Suprapubic skin (tissue), 4 donors: ENCODE data around the gene MAP7. TPM values are rescaled to one million over a fixed set of nuclear protein-coding genes. Genes with fewer than 3 reads are reported as not detected.
A peak's percentile ranks its signal among the peaks of the same experiment; 100 is the strongest.
"Not testable (repeated sequence)": the region's sequence is repeated elsewhere in the genome, so short reads cannot be mapped to it uniquely, and the experiment has no call there.

Experiments used
- DNase-seq, 2 donors: peaks; one replicate each; pipeline ENCODE4 v3.0.0-alpha.2; 2019; ENCODE audit warnings: low spot score in 2 of 2
- H3K27ac ChIP-seq: fragments of 200-600 bp; sonication (generic); one replicate; pipeline ENCODE4 v1.5.1; 2019
- H3K27me3 ChIP-seq: fragments of 200-600 bp; sonication (generic); one replicate; pipeline ENCODE4 v1.5.1; 2019
- H3K36me3 ChIP-seq: fragments of 200-600 bp; sonication (generic); one replicate; pipeline ENCODE4 v1.5.1; 2019
- H3K4me1 ChIP-seq: fragments of 200-600 bp; sonication (generic); one replicate; pipeline ENCODE4 v1.5.1; 2019
- H3K4me3 ChIP-seq: fragments of 200-600 bp; sonication (generic); one replicate; pipeline ENCODE4 v1.5.1; 2019; ENCODE audit warnings: mild to moderate bottlenecking
- H3K9me3 ChIP-seq: fragments of 200-600 bp; sonication (generic); one replicate; pipeline ENCODE4 v1.5.1; 2019
- EP300 ChIP-seq: sonication (generic); formaldehyde crosslinking; IDR thresholded peaks from one replicate; pipeline ENCODE4 v1.6.1; 2017; ENCODE audit warnings: antibody characterized with exemption
- POLR2A ChIP-seq, 2 donors: fragments of 450-650 bp; IDR thresholded peaks; one replicate each; pipeline ENCODE4 v1.6.1; 2017; ENCODE audit warnings: antibody characterized with exemption in 2 of 2, mild to moderate bottlenecking in 2 of 2, moderate library complexity in 2 of 2
- POLR2AphosphoS5 ChIP-seq, 3 donors: sonication (generic); formaldehyde crosslinking; IDR thresholded peaks; one replicate each; pipeline ENCODE4 v1.6.1; 2017; ENCODE audit warnings: antibody characterized with exemption in 3 of 3
- WGBS: methylation state at CpG from one replicate; pipeline ENCODE4 v1.1.5; 2018; 5-methylcytosine and 5-hydroxymethylcytosine counted together
- total RNA-seq, 4 donors: library from RNA; depleted of rRNA; stranded (reverse); fragments of >200 nt; gene quantifications; one replicate each; pipeline ENCODE4 v1.1.0, GENCODE V29; 2016
- TF ChIP-seq, protein P1 (sequence below), 2 donors: fragments of 200-600 bp in 1 of 2; fragments of 450-650 bp in 1 of 2; sonication (generic) in 1 of 2; IDR thresholded peaks; one replicate each; pipeline ENCODE4 v1.5.1; 2016 to 2019; ENCODE audit warnings: antibody characterized with exemption in 2 of 2, mild to moderate bottlenecking in 1 of 2, moderate library complexity in 1 of 2

The MAP7 gene
- total RNA-seq, 4 donors from 2014 or later: 25.9 to 41.0 (median 28.8) TPM

DNA sequence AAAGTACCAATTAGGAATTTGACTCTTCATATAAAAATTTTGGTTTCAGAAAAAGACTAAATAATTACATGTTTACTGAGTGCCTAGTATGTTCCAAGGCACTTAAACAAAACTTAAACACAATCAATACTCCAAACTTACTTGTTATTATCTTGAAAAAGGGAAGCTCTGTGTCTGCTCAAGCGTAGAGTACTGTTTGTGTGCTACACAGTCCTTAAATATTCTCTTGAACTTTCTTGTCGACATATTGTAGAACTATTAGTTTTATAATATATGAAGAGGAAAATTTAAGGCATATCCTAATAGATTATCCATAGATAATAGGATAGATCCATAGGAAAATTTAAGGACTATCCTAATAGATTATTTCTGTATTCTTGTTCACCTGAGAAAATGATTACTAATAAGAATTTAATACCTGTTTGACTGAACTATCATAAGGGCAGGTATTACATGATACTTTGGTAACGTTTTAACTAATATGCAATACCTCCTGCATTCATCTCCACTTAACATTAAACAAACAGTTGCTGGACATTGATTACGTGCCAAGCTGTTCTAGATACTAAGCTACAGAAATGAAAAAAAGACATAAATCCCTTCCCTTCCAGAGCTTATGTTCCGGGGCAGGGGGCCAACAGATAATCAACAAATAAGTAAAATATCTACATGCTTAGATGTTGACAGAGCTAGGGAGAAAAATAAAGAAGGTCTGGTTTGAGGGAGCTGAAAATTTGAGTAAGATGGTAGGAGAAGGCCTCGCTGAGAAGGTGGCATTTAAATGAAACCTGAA lies 145.4 kb downstream of the MAP7 start:
- DNase-seq: no peak
- Histone ChIP-seq H3K27ac (no peak overlapping the region), H3K9me3 (no peaks in the 10 kb centered on the region), H3K27me3 (no peaks in the 10 kb centered on the region), H3K4me3 (no peak overlapping the region), H3K4me1 (peaks cover 25% of the 10 kb centered on the region), H3K36me3 (no peaks in the 10 kb centered on the region)
- TF ChIP-seq POLR2AphosphoS5 (IDR thresholded peaks at IDR 0.05) (no peak), EP300 (no peak), POLR2A (IDR thresholded peaks at IDR 0.05) (no peak)
- TF ChIP-seq, protein P1, sequence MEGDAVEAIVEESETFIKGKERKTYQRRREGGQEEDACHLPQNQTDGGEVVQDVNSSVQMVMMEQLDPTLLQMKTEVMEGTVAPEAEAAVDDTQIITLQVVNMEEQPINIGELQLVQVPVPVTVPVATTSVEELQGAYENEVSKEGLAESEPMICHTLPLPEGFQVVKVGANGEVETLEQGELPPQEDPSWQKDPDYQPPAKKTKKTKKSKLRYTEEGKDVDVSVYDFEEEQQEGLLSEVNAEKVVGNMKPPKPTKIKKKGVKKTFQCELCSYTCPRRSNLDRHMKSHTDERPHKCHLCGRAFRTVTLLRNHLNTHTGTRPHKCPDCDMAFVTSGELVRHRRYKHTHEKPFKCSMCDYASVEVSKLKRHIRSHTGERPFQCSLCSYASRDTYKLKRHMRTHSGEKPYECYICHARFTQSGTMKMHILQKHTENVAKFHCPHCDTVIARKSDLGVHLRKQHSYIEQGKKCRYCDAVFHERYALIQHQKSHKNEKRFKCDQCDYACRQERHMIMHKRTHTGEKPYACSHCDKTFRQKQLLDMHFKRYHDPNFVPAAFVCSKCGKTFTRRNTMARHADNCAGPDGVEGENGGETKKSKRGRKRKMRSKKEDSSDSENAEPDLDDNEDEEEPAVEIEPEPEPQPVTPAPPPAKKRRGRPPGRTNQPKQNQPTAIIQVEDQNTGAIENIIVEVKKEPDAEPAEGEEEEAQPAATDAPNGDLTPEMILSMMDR (IDR thresholded peaks at IDR 0.05): no peak
- 91% methylated on average over 6 of the region's 6 CpGs for WGBS

DNA sequence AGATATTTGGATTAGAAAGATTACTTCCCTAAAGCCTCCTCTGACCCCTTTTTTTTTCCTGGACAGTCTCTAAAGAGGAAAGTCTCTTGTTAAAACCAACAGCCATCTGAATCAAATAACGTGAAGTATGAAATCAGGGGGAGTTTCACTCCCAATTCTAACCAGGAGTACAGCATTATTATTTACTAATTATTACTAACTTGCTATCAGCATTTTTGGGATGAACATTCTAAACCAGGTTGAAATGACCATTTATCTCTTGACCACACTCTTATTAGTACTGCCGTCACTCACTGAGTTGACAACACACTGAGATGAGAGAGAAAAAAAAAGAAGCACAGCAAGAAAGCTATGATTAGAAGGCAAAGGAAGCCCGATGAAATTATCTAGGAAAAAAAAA lies 146.2 kb downstream of the MAP7 start:
- H3K9me3 ChIP-seq: no peaks in the 10 kb centered on the region
- peak overlapping the region; percentile 16 for H3K27ac ChIP-seq
- H3K36me3 ChIP-seq: no peaks in the 10 kb centered on the region
- H3K4me1 ChIP-seq: peaks cover 20% of the 10 kb centered on the region
- DNase-seq: no peak
- no peaks in the 10 kb centered on the region for H3K27me3 ChIP-seq
- WGBS: 80% methylated on average over 3 of the region's 3 CpGs
- TF ChIP-seq EP300 (no peak), POLR2AphosphoS5 (IDR thresholded peaks at IDR 0.05) (no peak), POLR2A (IDR thresholded peaks at IDR 0.05) (no peak)
- TF ChIP-seq, protein P1 (IDR thresholded peaks at IDR 0.05): no peak
- no peak overlapping the region for H3K4me3 ChIP-seq

DNA sequence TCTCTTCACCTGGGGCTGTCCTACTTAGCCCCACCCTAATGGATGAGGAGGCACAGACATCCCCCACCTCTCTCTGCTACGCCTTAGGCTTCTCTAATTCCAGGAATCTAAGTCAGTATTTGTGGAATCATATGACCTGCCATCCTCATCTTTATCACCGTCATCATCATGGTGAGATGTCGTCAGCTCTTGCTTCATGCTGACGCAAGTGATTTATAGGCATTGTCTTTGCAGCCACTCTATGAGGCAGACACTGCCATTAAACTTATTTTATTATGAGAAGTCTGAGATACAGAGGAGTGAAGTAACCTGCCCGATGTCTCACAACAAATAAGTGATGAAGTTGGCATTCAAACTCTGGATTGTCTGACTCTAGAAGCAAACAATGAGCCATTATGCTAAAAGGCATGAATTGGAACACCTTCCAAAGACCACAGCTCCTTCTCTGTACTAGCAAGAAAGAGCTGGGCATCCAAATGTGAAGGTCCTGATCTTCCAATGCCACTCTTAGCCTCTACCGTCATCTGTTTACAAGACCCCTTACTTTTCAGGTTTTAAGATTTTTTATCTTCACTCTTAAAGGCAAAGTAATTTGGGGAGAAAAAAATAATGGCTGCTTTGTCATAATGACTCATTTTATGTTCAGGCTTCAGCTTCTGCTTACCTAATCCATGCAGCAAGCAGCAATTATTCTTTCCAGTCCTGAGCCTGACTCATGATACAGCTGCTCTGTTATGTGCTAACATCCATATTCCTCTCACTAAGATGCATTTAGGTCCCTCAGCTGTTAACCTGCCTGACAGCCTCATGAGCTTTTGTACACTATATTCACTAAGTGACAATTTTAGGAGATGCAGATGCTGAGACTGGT lies 146.9 kb downstream of the MAP7 start:
- Histone ChIP-seq H3K36me3 (no peaks in the 10 kb centered on the region), H3K4me1 (peaks cover 17% of the 10 kb centered on the region), H3K27ac (peak overlapping the region; percentile 16), H3K9me3 (no peaks in the 10 kb centered on the region), H3K4me3 (no peak overlapping the region), H3K27me3 (no peaks in the 10 kb centered on the region)
- 67% methylated on average over 6 of the region's 6 CpGs for WGBS
- no peak for DNase-seq
- TF ChIP-seq EP300 (no peak), POLR2AphosphoS5 (IDR thresholded peaks at IDR 0.05) (no peak), POLR2A (IDR thresholded peaks at IDR 0.05) (no peak)
- TF ChIP-seq, protein P1 (IDR thresholded peaks at IDR 0.05): no peak

DNA sequence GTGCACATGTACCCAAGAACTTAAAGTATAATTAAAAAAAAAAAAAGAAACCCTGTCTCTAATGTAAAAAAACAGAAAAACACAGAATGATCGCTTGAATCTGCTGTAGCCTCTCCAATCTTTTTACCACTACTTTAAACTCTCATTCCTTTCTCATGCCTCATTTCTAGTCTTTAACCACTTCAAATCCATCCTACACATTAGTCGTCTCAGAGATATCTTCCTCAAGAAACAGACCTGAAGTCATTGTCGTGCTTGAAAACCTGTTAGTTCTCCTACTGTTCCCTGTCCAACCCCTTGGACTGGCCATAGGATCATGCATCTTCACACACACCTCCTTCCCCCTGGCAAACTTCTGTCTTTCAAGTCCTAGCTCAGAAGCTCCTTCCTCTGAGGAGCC lies 148.5 kb downstream of the MAP7 start:
- Histone ChIP-seq H3K27me3 (no peaks in the 10 kb centered on the region), H3K27ac (no peak overlapping the region), H3K4me1 (peaks cover 11% of the 10 kb centered on the region), H3K9me3 (no peaks in the 10 kb centered on the region), H3K4me3 (no peak overlapping the region), H3K36me3 (no peaks in the 10 kb centered on the region)
- WGBS: 82% methylated on average over 3 of the region's 3 CpGs
- TF ChIP-seq POLR2A (IDR thresholded peaks at IDR 0.05): no peak
- TF ChIP-seq EP300: no peak
- TF ChIP-seq, protein P1 (IDR thresholded peaks at IDR 0.05): no peak
- TF ChIP-seq POLR2AphosphoS5 (IDR thresholded peaks at IDR 0.05): no peak
- no peak for DNase-seq

DNA sequence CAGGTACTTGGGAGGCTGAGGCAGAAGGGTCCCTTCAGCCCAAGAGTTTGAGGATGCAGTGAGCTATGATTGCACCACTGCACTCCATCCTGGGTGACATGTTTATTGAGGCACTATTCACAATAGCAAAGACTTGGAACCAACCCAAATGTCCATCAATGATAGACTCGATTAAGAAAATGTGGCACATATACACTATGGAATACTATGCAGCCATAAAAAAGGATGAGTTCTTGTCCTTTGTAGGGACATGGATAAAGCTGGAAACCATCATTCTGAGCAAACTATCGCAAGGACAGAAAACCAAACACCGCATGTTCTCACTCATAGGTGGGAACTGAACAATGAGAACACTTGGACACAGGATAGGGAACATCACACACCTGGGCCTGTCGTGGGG lies 149.0 kb downstream of the MAP7 start:
- not testable (repeated sequence) for DNase-seq, H3K27ac ChIP-seq

More for the DNA sequence above, 149.0 kb downstream of the MAP7 start:
- H3K9me3 ChIP-seq, H3K27me3 ChIP-seq, H3K36me3 ChIP-seq, H3K4me3 ChIP-seq: not testable (repeated sequence)
- WGBS: 96% methylated on average over 4 of the region's 4 CpGs
- peaks cover 11% of the 10 kb centered on the region for H3K4me1 ChIP-seq
